ENCODE data around the gene ASGR2.

ASGR2 gene

GRCh38 chr17:7110617-7111306 is 3.9 kb downstream of the ASGR2 start:
- no peak overlapping the region for H3K4me2 ChIP-seq
- H3K79me2 ChIP-seq (ENCODE audit: insufficient read depth, low read depth) = no peaks in the 10 kb centered on the region
- H2AFZ ChIP-seq (ENCODE audit: low read depth) = no peak overlapping the region

GRCh38 chr17:7109461-7110322 is 4.9 kb downstream of the ASGR2 start:
- Histone ChIP-seq H3K4me2 (no peak overlapping the region), H3K27me3 (ENCODE audit: insufficient read depth, low read depth) (no peaks in the 10 kb centered on the region), H3K4me1 (ENCODE audit: low read depth, poor library complexity, severe bottlenecking) (no peaks in the 10 kb centered on the region), H3K79me2 (ENCODE audit: insufficient read depth, low read depth) (no peaks in the 10 kb centered on the region), H4K20me1 (ENCODE audit: insufficient read depth) (no peaks in the 10 kb centered on the region), H3K27ac (no peak overlapping the region), H3K9ac (no peak overlapping the region), H2AFZ (ENCODE audit: low read depth) (no peak overlapping the region), H3K36me3 (ENCODE audit: insufficient read depth) (no peaks in the 10 kb centered on the region), H3K4me3 (IDR thresholded peaks at IDR 0.05; ENCODE audit: insufficient read depth, low read depth, low read length) (no peak overlapping the region)
- TF ChIP-seq CTCF (conservative IDR thresholded peaks at IDR 0.05; ENCODE audit: low read depth, low read length) = no peak

More at GRCh38 chr17:7110617-7111306, 3.9 kb downstream of the ASGR2 start:
- H3K9ac ChIP-seq = no peak overlapping the region
- H4K20me1 ChIP-seq (ENCODE audit: insufficient read depth) = no peaks in the 10 kb centered on the region
- no peaks in the 10 kb centered on the region for H3K36me3 ChIP-seq (ENCODE audit: insufficient read depth)
- H3K27ac ChIP-seq = no peak overlapping the region
- no peak overlapping the region for H3K4me3 ChIP-seq (IDR thresholded peaks at IDR 0.05; ENCODE audit: insufficient read depth, low read depth, low read length)
- no peaks in the 10 kb centered on the region for H3K27me3 ChIP-seq (ENCODE audit: insufficient read depth, low read depth)
- no peak for TF ChIP-seq CTCF (conservative IDR thresholded peaks at IDR 0.05; ENCODE audit: low read depth, low read length)
- H3K4me1 ChIP-seq (ENCODE audit: low read depth, poor library complexity, severe bottlenecking) = no peaks in the 10 kb centered on the region

DNA sequence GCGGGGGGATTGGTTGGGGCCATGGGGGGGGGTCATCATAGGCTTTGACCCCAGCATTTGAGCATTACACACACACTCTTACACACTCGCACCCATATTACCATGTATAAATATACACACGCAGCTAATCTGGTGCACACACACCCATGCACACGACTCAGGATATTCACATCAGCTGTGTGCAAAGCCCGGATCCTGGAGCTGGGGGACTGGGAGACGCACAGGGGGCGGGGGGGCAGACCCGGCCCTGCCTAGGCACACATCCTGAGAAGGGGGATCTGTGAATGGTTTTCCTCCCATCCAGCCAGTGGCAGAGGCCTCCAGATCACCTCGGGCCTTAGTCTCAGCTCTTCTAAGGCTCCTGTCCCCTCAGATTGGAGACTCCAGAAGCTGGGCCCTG is 5.6 kb downstream of the ASGR2 start:
- Histone ChIP-seq H3K27me3 (ENCODE audit: insufficient read depth, low read depth) (no peaks in the 10 kb centered on the region), H4K20me1 (ENCODE audit: insufficient read depth) (no peaks in the 10 kb centered on the region), H3K4me3 (IDR thresholded peaks at IDR 0.05; ENCODE audit: insufficient read depth, low read depth, low read length) (no peak overlapping the region), H3K9ac (no peak overlapping the region), H3K36me3 (ENCODE audit: insufficient read depth) (no peaks in the 10 kb centered on the region), H3K79me2 (ENCODE audit: insufficient read depth, low read depth) (no peaks in the 10 kb centered on the region), H3K4me1 (ENCODE audit: low read depth, poor library complexity, severe bottlenecking) (no peaks in the 10 kb centered on the region), H2AFZ (ENCODE audit: low read depth) (no peak overlapping the region), H3K27ac (no peak overlapping the region), H3K4me2 (no peak overlapping the region)
- TF ChIP-seq CTCF (conservative IDR thresholded peaks at IDR 0.05; ENCODE audit: low read depth, low read length) = no peak

DNA sequence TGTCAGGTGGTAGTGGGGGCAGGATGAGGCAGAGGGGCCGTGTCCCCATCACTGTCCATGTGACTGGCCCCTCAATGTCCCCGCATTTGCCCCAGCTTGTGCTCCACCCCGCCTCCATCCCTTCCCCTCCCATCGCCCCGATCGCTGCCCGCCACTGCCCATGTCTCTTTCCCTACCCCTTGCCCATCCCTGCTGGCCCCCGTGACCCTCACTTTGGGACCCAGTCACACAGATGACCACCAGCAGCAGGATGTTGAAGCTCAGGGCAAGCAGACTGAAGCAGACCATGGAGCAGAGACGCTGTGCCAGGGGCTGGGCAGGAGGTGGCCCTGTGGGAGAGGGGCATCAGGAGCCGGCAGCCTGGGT is 6.1 kb downstream of the ASGR2 start:
- no peaks in the 10 kb centered on the region for H4K20me1 ChIP-seq (ENCODE audit: insufficient read depth)

More for the DNA sequence above, 6.1 kb downstream of the ASGR2 start:
- Histone ChIP-seq H3K79me2 (ENCODE audit: insufficient read depth, low read depth) (no peaks in the 10 kb centered on the region), H3K4me2 (no peak overlapping the region), H3K27ac (no peak overlapping the region), H3K4me1 (ENCODE audit: low read depth, poor library complexity, severe bottlenecking) (no peaks in the 10 kb centered on the region), H3K9ac (no peak overlapping the region), H3K36me3 (ENCODE audit: insufficient read depth) (no peaks in the 10 kb centered on the region), H2AFZ (ENCODE audit: low read depth) (no peak overlapping the region), H3K4me3 (IDR thresholded peaks at IDR 0.05; ENCODE audit: insufficient read depth, low read depth, low read length) (no peak overlapping the region), H3K27me3 (ENCODE audit: insufficient read depth, low read depth) (no peaks in the 10 kb centered on the region)
- no peak for TF ChIP-seq CTCF (conservative IDR thresholded peaks at IDR 0.05; ENCODE audit: low read depth, low read length)

All from KMS-11 (cell line).